Medulla oblongata (tissue), 1 donor: ENCODE data around the gene GALNT6.
"Not testable (repeated sequence)": the region's sequence is repeated elsewhere in the genome, so short reads cannot be mapped to it uniquely, and the experiment has no call there.

Experiments used
- DNase-seq: peaks from one replicate; pipeline ENCODE4 v3.0.0-alpha.2; 2015; ENCODE audit errors: extremely low spot score

Gene GALNT6

GRCh38 chr12:51358496-51358895, 32.7 kb downstream of the GALNT6 start:
- no peak for DNase-seq

- no peak for DNase-seq
Measured at GRCh38 chr12:51357374-51358047, 33.7 kb downstream of the GALNT6 start.

- peak; percentile 79 for DNase-seq
Measured at GRCh38 chr12:51351913-51352532, 39.2 kb downstream of the GALNT6 start.

- no peak for DNase-seq
Measured at GRCh38 chr12:51349026-51349425, 42.2 kb downstream of the GALNT6 start.

GRCh38 chr12:51348116-51348515, 43.1 kb downstream of the GALNT6 start:
- no peak for DNase-seq

- no peak for DNase-seq
Measured at GRCh38 chr12:51346581-51346980, 44.6 kb downstream of the GALNT6 start, which contains the start of gene CELA1. Gene CELA1 (minus strand): TSS chr12:51346679. CDS start chr12:51346638, 41 bp downstream.

GRCh38 chr12:51345681-51346080, 45.5 kb downstream of the GALNT6 start:
- no peak for DNase-seq

GRCh38 chr12:51343201-51343600, 48.0 kb downstream of the GALNT6 start:
- DNase-seq = no peak

- DNase-seq = no peak
Measured at GRCh38 chr12:51342416-51342815, 48.8 kb downstream of the GALNT6 start.

- DNase-seq = peak; percentile 92
Measured at GRCh38 chr12:51341251-51342007, 49.8 kb downstream of the GALNT6 start.

GRCh38 chr12:51339750-51340149, 51.5 kb downstream of the GALNT6 start:
- DNase-seq = no peak

- not testable (repeated sequence) for DNase-seq
Measured at GRCh38 chr12:51337336-51337735, 53.9 kb downstream of the GALNT6 start.

- DNase-seq = no peak
Measured at GRCh38 chr12:51335931-51336330, 55.3 kb downstream of the GALNT6 start.

- no peak for DNase-seq
Measured at GRCh38 chr12:51334764-51335163, 56.4 kb downstream of the GALNT6 start.

- no peak for DNase-seq
Measured at GRCh38 chr12:51333536-51333935, 57.7 kb downstream of the GALNT6 start.

- no peak for DNase-seq
Measured at GRCh38 chr12:51330186-51330585, 61.0 kb downstream of the GALNT6 start.

- DNase-seq = no peak
Measured at GRCh38 chr12:51329742-51330141, 61.5 kb downstream of the GALNT6 start.

GRCh38 chr12:51328587-51328986, 62.6 kb downstream of the GALNT6 start:
- DNase-seq = no peak

- peak; percentile 91 for DNase-seq
Measured at GRCh38 chr12:51326698-51327439, 64.3 kb downstream of the GALNT6 start.

GRCh38 chr12:51324953-51325352, 66.3 kb downstream of the GALNT6 start:
- no peak for DNase-seq

GRCh38 chr12:51323966-51324895, 67.0 kb downstream of the GALNT6 start, which contains the start of gene BIN2:
Gene BIN2 (minus strand): TSS chr12:51324174. CDS start chr12:51324102, 72 bp downstream.
- DNase-seq = no peak
